IMR-90 (cell line): ENCODE measurements around the gene EIF4A3. TPM values are rescaled to one million over a fixed set of nuclear protein-coding genes. Genes with fewer than 3 reads are reported as not detected.

Source experiments
- ATAC-seq: fragments of 200-7000 bp; cut with Tn5 transposase; 2 replicates; pipeline ENCODE4 v1.9.1; 2020; ENCODE audit warnings: low read depth, mild to moderate bottlenecking, moderate library complexity
- BruUV-seq: library from RNA; stranded (reverse); fragments of 400-500 nt; replicated peaks from 2 replicates; lab custom pipeline; 2021; lab: Mats Ljungman, UMichigan
- CTCF ChIA-PET: fragments of 300-600 bp; formaldehyde crosslinking; extraction: SDS; loops from one replicate; lab custom pipeline; 2021; ENCODE audit warnings: antibody characterized with exemption; lab: Yijun Ruan, JAX
- POLR2A ChIA-PET: fragments of 300-600 bp; sonication (Branson Sonifier 250); formaldehyde crosslinking; loops from one replicate; lab custom pipeline; 2022; ENCODE audit warnings: antibody characterized with exemption; ENCODE audit not compliant: unreplicated experiment; lab: Charles Lee
- DNase-seq: peaks from one replicate; pipeline ENCODE4 v3.0.0; 2013
- H2AFZ ChIP-seq: replicated peaks from 2 replicates; pipeline ENCODE3; 2013; ENCODE audit warnings: low read length, mild to moderate bottlenecking; ENCODE audit not compliant: poor library complexity
- H2AK5ac ChIP-seq: 2 replicates; pipeline ENCODE4 v1.6.1; 2013; ENCODE audit warnings: low read depth, low read length, inconsistent platforms
- H2AK9ac ChIP-seq: replicated peaks from 2 replicates; pipeline ENCODE3; 2013; ENCODE audit warnings: mild to moderate bottlenecking, low read depth, low read length, moderate library complexity; ENCODE audit not compliant: poor library complexity
- H2BK120ac ChIP-seq: 2 replicates; pipeline ENCODE4 v1.6.1; 2013; ENCODE audit warnings: low read depth, low read length, inconsistent platforms
- H2BK15ac ChIP-seq: 3 replicates; pipeline ENCODE4 v1.6.1; 2013; ENCODE audit warnings: low read depth, low read length, inconsistent platforms
- H2BK20ac ChIP-seq: 2 replicates; pipeline ENCODE4 v1.6.1; 2013; ENCODE audit warnings: low read depth, mild to moderate bottlenecking, inconsistent platforms, low read length, moderate library complexity
- H2BK5ac ChIP-seq: 2 replicates; pipeline ENCODE4 v1.6.1; 2013; ENCODE audit warnings: mild to moderate bottlenecking, low read depth, low read length, inconsistent platforms; ENCODE audit not compliant: poor library complexity, severe bottlenecking
- H3K14ac ChIP-seq: replicated peaks from 2 replicates; pipeline ENCODE4 v1.6.1; 2013; ENCODE audit warnings: low read depth, low read length, inconsistent platforms
- H3K18ac ChIP-seq: 2 replicates; pipeline ENCODE4 v1.6.1; 2013; ENCODE audit warnings: low read depth, low read length, control low read depth
- H3K23ac ChIP-seq: 2 replicates; pipeline ENCODE4 v1.6.1; 2013; ENCODE audit warnings: low read depth, low read length, inconsistent platforms
- H3K27ac ChIP-seq: 2 replicates; pipeline ENCODE4 v1.5.1; 2013; ENCODE audit warnings: mild to moderate bottlenecking, control low read depth, low read length; ENCODE audit not compliant: insufficient read depth
- H3K27me3 ChIP-seq: 2 replicates; pipeline ENCODE4 v1.6.1; 2013; ENCODE audit warnings: low read length; ENCODE audit not compliant: control insufficient read depth, insufficient read depth
- H3K36me3 ChIP-seq: 2 replicates; pipeline ENCODE4 v1.6.1; 2013; ENCODE audit warnings: low read length, mixed read lengths; ENCODE audit not compliant: control insufficient read depth, insufficient read depth
- H3K4ac ChIP-seq: 2 replicates; pipeline ENCODE4 v1.6.1; 2013; ENCODE audit warnings: low read depth, low read length, inconsistent platforms
- H3K4me1 ChIP-seq: 2 replicates; pipeline ENCODE4 v1.6.1; 2013; ENCODE audit warnings: low read length, mixed read lengths; ENCODE audit not compliant: control insufficient read depth, insufficient read depth
- H3K4me2 ChIP-seq: 2 replicates; pipeline ENCODE4 v1.6.1; 2013; ENCODE audit warnings: low read depth, mild to moderate bottlenecking, control low read depth, low read length, moderate library complexity
- H3K4me3 ChIP-seq: 2 replicates; pipeline ENCODE4 v1.5.1; 2013; ENCODE audit warnings: low read depth, mild to moderate bottlenecking, control low read depth, low read length, moderate library complexity; ENCODE audit not compliant: insufficient read depth
- H3K56ac ChIP-seq: 2 replicates; pipeline ENCODE4 v1.6.1; 2013; ENCODE audit warnings: low read length, inconsistent platforms; ENCODE audit not compliant: insufficient read depth; ENCODE audit errors: extremely low read depth
- H3K79me1 ChIP-seq, 2 experiments: 2 replicates each; pipeline ENCODE4 v1.6.1; 2013; ENCODE audit warnings: low read length in 2 of 2, inconsistent platforms in 1 of 2, low read depth in 1 of 2
- H3K9ac ChIP-seq: 2 replicates; pipeline ENCODE4 v1.6.1; 2013; ENCODE audit warnings: low read depth, low read length, control low read depth
- H3K9me1 ChIP-seq: 2 replicates; pipeline ENCODE4 v1.6.1; 2013; ENCODE audit warnings: low read length, inconsistent platforms; ENCODE audit not compliant: insufficient read depth
- H3K9me3 ChIP-seq: 2 replicates; pipeline ENCODE4 v1.6.1; 2013; ENCODE audit warnings: low read length; ENCODE audit not compliant: control insufficient read depth, insufficient read depth
- H4K20me1 ChIP-seq: 2 replicates; pipeline ENCODE4 v1.6.1; 2013; ENCODE audit warnings: low read length, inconsistent platforms; ENCODE audit not compliant: insufficient read depth
- H4K5ac ChIP-seq: 2 replicates; pipeline ENCODE4 v1.6.1; 2013; ENCODE audit warnings: mild to moderate bottlenecking, low read depth, low read length, control low read depth
- H4K8ac ChIP-seq, 2 experiments: 2 replicates each; pipeline ENCODE4 v1.6.1; 2013; ENCODE audit warnings: low read depth in 2 of 2, low read length in 2 of 2, control low read depth in 1 of 2, inconsistent platforms in 1 of 2
- H4K91ac ChIP-seq: 2 replicates; pipeline ENCODE4 v1.6.1; 2013; ENCODE audit warnings: low read depth, low read length, inconsistent platforms; ENCODE audit not compliant: insufficient read depth
- FOS ChIP-seq: fragments of 150-350 bp; IDR thresholded peaks from 2 replicates; pipeline ENCODE4 v1.6.1; 2016; ENCODE audit warnings: low read depth, low read length
- RCOR1 ChIP-seq: IDR thresholded peaks from 2 replicates; pipeline ENCODE4 v1.6.1; 2012; ENCODE audit warnings: mild to moderate bottlenecking, low read length, improper control_type of control experiment; ENCODE audit not compliant: insufficient replicate concordance
- WGBS, 2 experiments: methylation state at CpG; one replicate each; pipeline versions ENCODE4 v1.1.5 to v1.1.7; 2013; ENCODE audit warnings: missing lambda C conversion rate in 2 of 2; ENCODE audit not compliant: insufficient read length in 1 of 2; ENCODE audit errors: extremely low coverage in 2 of 2; 5-methylcytosine and 5-hydroxymethylcytosine counted together
- dilution Hi-C: fragments of 300-500 bp; cut with HindIII; formaldehyde crosslinking; loops from one replicate; pipeline ENCODE4 v1.14.3; 2018; ENCODE audit warnings: low sequenced_read_pairs; ENCODE audit not compliant: unreplicated experiment
- in situ Hi-C: fragments of 300-500 bp; cut with MboI; formaldehyde crosslinking; loops from 3 replicates; pipeline ENCODE4 v1.14.3; 2019; ENCODE audit warnings: low sequenced_read_pairs, inconsistent platforms, mixed read lengths
- intact Hi-C: fragments of 100-400 bp; cut with micrococcal nuclease; formaldehyde crosslinking; loops from 2 replicates; pipeline ENCODE4 v1.10.0; 2022
- polyA plus RNA-seq, 3 experiments: library from polyadenylated mRNA; depleted of rRNA; stranded (reverse); fragments of >200 nt; gene quantifications; 2 replicates each; pipeline ENCODE4 v1.2.3, GENCODE V29; 2012; ENCODE audit warnings: low replicate concordance in 1 of 3
- total RNA-seq: library from RNA; depleted of rRNA; stranded (reverse); fragments of >200 nt; gene quantifications from 2 replicates; pipeline ENCODE4 v1.2.3, GENCODE V29; 2012

The EIF4A3 gene
- total and polyA plus RNA-seq, 2 of the 4 experiments (the other 2 are of a cell fraction), result 85.3 to 97.1 TPM

GRCh38 chr17:80151333-80151732 lies 4.4 kb upstream of the EIF4A3 start:
- H3K9ac ChIP-seq, result no peak overlapping the region
- in situ Hi-C loops (no loop called here), intact Hi-C loops (no loop called here), dilution Hi-C loops (no loop called here)
- H2BK20ac ChIP-seq, result no peak overlapping the region
- ATAC-seq (peak; percentile 50), DNase-seq (peak; percentile 86)
- ChIA-PET POLR2A (no interaction called here), CTCF (no interaction called here)
- no peaks in the 10 kb centered on the region for H3K27me3 ChIP-seq
- H3K9me1 ChIP-seq, result no peaks in the 10 kb centered on the region; the same call in 1 of the 2 replicates
- no peak overlapping the region for H3K4ac ChIP-seq
- peak overlapping the region in 1 of 2 experiments; percentile 51; a peak in 2 of 4 replicates for H4K8ac ChIP-seq
- no peak overlapping the region for H2BK15ac ChIP-seq
- peaks cover 2% of the 10 kb centered on the region; the same call in 1 of the 2 replicates for H3K9me3 ChIP-seq
- H4K20me1 ChIP-seq, result peaks cover under 1% of the 10 kb centered on the region
- peak overlapping the region; percentile 46 for H2AFZ ChIP-seq
- H3K4me2 ChIP-seq, result no peak overlapping the region
- no peak overlapping the region for H4K91ac ChIP-seq
- no peak overlapping the region for H2AK5ac ChIP-seq
- H3K27ac ChIP-seq, result no peak overlapping the region
- no peak overlapping the region for H3K4me3 ChIP-seq
- H3K56ac ChIP-seq, result no peak overlapping the region
- no peak overlapping the region for H4K5ac ChIP-seq
- H3K36me3 ChIP-seq, result no peaks in the 10 kb centered on the region
- H2BK5ac ChIP-seq, result peak overlapping the region; percentile 47
- H2BK120ac ChIP-seq, result no peak overlapping the region
- no peak overlapping the region for H3K18ac ChIP-seq
- BruUV-seq, result no TSS peak
- TF ChIP-seq RCOR1, result no peak
- TF ChIP-seq FOS, result peak; percentile 71
- peaks cover 12 to 41% of the 10 kb centered on the region in 2 experiments; a peak in 3 of 4 replicates for H3K79me1 ChIP-seq
- peak overlapping the region; percentile 52; the same call in 1 of the 2 replicates for H3K23ac ChIP-seq
- H3K4me1 ChIP-seq, result peaks cover 10% of the 10 kb centered on the region
- 0 out of 2 replicates have a peak overlapping the region, but pooled peaks have one; percentile 35 for H3K14ac ChIP-seq
- H2AK9ac ChIP-seq, result peak overlapping the region; percentile 60
- no CpG with 5 or more reads among the region's 5 CpGs for WGBS, 2 experiments
